Stimulated activated CD8-positive, alpha-beta memory T cell treated with anti-CD3 and anti-CD28 coated beads, Interleukin-15, amount 100 ng/mL, for 48 hours (primary cell): ENCODE measurements around the gene PLA2G6.
A peak's percentile ranks its signal among the peaks of the same experiment; 100 is the strongest.

Experiments used
- DNase-seq, 2 donors: peaks; one replicate each; pipeline ENCODE4 v3.0.0-alpha.2; 2020; ENCODE audit warnings: low read depth in 2 of 2

The PLA2G6 gene, protein sequence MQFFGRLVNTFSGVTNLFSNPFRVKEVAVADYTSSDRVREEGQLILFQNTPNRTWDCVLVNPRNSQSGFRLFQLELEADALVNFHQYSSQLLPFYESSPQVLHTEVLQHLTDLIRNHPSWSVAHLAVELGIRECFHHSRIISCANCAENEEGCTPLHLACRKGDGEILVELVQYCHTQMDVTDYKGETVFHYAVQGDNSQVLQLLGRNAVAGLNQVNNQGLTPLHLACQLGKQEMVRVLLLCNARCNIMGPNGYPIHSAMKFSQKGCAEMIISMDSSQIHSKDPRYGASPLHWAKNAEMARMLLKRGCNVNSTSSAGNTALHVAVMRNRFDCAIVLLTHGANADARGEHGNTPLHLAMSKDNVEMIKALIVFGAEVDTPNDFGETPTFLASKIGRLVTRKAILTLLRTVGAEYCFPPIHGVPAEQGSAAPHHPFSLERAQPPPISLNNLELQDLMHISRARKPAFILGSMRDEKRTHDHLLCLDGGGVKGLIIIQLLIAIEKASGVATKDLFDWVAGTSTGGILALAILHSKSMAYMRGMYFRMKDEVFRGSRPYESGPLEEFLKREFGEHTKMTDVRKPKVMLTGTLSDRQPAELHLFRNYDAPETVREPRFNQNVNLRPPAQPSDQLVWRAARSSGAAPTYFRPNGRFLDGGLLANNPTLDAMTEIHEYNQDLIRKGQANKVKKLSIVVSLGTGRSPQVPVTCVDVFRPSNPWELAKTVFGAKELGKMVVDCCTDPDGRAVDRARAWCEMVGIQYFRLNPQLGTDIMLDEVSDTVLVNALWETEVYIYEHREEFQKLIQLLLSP

DNA sequence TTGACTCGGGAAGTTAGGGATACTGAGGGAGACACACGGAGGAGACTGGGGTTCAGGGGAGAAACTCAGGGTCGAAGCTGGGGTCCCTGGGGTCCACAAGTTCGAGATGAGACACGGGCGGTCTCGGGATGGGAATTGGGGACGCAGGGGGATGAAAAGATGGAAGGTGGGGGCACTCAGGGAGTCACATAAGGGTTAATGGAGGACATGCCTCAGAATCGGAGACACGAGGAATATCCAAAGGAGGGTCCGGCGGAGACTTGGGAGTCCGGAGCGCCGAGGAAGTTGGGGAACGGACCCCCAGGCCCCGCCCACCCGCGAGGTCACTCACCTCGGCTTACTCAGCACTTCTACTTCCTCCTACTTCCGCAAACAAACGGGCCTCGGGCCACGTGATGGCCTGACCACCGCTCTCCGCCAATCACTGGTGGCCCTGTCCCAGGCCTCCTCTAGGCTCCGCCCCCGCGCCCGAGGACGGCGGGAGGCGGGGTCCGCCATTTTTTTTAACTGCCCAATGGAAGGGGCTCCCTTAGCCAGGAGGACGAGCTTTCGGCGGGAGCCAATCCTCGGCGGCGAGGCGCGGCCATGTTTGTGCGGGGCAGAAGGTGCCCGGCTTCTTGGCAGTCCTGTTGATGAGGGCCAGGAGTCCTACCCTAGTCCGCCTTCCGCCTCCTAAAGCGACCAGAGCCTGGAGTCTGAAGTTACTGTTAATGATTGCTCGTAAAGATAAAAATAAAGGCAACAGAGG lies at the start of gene PLA2G6:
PLA2G6 (minus strand) TSS at position 378 of the 748 bp plus-strand sequence. CDS start 12,404 bp downstream, outside the sequence.
- DNase-seq, result peak; percentile 99

DNA sequence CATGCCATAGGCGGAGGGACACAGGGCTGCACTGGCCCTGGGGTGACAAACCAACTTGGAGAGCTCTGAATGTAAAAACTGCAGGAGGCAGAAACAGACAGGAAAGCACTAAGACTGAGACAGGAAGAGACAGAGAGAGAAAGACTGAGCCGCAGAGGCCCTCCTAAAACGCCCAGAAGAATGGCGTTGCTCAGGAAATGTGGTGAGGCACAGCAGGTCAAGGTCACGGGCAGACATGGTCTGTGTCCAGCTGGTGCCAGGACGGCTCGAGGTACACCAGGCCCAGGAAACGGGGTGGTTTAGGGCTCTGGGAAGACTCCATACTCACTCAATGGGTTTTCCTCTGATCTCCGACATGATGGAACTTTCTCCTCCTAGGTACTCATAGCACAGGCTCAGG lies 49.3 kb upstream of the PLA2G6 start:
- no peak for DNase-seq

DNA sequence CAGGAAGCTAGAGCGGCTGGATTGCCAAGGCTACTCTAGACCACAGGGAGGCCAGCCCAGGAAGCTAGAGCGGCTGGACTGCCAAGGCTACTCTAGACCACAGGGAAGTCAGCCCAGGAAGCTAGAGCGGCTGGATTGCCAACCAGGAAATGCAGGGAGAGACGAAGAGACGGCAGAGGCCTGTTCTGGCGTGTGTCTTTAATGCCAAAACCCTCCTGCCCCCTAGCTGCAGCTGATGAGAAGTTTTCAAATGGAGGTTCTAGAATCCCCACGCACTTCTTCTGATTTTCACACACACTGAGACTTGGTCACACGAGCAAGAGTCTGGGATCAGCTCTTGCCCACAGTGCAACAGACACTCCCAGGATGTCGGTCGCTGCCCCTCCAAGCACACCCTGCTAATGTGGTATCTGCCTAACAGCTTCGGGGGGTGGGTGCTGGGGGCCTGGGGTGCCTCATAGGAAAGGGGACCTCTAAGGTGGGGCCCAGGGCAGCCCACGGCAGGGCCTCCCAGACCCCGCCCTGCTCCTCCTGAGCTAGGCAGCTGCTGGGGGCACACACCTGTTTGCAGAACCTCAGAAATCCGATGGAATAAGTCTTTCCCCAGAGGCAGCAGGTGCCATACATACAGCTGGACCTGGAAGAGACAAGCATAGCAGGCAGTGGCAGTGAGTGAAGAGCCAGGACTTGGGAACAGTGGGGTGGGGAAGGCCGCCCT lies 48.6 kb upstream of the PLA2G6 start:
- no peak for DNase-seq

DNA sequence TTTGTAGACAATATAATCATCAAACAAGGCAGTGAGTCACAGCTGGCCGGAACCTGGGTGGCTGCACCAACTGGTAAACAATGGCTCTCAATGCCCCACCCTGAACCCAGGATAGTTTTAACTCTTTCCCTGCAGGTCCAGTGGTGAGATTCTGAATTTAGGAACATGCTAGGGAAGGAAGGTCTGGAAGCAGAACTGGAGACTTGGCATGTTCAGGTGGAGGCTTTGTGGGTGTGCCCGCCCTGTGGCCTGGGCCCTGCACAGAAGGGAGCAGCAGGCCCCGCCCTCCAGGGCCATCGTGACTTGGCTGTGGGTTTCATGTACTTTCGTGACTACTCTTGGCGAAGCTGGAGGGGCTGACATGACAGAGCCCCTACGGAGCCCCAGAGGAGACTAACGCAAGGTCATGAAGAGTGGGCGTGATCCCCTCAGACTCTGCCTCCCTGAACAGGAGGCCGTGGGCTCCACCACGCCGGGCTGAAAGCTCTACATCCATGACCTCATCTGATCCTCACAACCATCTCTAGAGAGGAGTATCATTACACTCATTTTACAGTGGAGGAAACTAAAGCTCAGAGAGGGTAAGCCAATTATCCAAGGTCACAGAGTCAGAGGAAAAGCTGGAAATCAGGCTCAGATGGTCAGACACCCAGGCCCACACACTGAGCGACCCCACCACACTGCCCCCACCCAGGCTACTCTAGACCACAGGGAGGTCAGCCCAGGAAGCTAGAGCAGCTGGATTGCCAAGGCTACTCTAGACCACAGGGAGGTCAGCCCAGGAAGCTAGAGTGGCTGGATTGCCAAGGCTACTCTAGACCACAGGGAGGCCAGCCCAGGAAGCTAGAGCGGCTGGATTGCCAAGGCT lies 47.5 kb upstream of the PLA2G6 start:
- DNase-seq, result no peak

DNA sequence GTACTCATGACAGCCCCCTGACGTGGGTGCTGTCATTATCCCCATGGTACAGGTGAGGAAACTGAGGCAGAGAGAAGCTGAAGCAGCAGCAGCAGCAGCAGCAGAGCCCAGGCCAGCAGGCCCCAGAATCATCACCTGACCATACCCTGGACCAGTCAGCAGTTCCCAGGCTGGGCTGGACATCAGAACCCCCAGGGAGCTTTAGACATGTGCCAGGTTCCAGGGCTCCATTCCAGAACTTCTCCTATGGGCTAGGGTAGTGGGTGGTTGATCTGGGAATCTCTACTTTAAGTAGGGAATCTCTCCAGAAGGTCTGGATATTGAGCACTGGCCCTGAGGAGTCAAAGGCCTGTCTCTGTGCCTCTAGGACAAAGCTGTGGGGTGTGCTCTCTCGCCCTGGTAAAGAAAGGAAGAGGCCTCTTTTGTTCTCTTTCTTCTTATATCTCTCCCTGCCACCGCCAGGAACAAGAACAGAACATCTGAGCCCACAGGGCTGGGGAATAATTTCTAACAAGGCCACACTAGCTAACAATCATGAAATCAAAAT lies 46.8 kb upstream of the PLA2G6 start:
- no peak for DNase-seq

DNA sequence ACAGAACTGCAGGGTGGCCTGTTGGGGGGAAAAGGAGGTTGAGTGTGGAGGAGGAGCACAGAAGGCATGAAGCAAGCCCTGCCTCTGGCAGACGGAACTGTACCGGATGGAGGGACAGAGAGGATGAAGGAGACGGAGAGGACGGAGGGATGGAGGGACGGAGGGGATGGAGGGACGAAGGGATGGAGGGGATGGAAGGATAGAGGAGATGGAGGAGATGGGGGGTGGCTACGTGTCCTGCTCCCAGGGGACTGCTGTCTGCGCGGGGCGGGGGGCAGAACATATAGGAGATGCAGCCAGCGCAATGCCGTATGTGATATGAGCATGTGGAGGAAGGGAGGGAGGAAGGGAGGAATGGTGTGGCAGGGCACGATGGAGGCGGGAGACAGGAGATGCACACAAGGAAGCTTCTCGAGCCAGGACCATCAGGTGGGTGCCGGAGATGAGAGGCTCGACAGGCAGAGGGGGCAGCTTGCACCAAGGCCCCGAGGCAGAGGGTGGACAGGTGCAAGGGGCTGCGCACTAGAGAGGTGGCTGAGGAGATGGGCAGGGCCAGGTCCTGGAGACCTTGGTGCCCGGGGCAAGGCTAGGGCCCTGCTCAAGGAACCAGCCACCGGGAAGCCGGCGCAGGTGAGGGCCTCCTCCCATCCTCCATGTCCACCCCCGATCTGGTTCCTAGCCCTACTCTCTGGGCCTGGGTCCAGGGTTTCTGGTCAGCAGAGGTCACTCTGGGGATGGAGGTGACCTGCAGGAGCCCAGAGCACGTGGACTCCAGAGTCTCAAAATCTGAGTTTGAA lies 45.4 kb upstream of the PLA2G6 start:
- no peak for DNase-seq

DNA sequence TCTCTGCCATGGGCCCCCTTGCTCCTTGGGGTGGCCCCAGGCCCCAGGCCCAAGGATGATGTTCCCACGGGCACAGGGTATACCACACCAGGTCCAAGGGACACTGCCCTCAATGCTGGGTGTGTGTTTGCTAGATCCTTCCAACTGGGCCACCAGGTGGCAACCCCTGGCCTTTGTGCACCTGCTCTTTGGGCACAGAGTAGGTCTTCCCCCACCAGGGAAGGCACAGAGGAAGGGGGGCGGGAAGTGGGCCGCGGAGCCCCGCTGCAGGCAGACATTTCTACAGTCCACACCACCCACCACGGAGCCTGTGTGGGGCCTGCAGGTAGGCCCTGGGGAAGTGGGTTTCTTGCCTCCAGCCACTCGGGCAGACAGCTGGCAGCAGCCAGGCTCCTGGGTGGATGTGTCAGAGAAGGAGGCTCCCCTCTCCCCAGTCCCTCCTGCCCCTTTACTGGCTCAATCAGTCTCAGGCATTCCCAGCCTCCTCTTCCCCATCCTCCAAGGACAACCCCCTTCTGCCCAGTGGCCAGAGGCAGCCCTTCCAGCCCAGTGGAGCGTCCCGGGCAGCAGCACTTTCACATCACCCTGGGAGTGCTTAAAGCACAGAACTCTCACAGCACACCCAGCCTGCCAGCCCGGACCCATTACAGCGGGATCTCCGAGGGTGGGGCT lies 41.8 kb upstream of the PLA2G6 start:
- no peak for DNase-seq

DNA sequence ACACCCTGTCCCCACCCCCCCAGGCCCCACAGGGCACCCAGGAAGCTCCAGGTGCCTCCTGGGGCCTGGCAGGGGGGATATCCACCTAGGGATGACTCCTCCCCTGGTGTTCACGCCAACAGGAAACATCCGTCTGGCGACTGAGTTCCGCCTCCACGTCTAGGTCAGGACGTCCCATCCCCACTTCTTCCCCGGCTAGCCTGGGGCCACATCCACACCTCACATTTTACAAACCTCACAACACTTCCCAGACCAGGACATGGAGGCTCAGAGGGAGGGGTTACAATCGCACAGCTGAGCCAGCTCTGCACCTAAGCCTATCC lies 41.1 kb upstream of the PLA2G6 start:
- no peak for DNase-seq

DNA sequence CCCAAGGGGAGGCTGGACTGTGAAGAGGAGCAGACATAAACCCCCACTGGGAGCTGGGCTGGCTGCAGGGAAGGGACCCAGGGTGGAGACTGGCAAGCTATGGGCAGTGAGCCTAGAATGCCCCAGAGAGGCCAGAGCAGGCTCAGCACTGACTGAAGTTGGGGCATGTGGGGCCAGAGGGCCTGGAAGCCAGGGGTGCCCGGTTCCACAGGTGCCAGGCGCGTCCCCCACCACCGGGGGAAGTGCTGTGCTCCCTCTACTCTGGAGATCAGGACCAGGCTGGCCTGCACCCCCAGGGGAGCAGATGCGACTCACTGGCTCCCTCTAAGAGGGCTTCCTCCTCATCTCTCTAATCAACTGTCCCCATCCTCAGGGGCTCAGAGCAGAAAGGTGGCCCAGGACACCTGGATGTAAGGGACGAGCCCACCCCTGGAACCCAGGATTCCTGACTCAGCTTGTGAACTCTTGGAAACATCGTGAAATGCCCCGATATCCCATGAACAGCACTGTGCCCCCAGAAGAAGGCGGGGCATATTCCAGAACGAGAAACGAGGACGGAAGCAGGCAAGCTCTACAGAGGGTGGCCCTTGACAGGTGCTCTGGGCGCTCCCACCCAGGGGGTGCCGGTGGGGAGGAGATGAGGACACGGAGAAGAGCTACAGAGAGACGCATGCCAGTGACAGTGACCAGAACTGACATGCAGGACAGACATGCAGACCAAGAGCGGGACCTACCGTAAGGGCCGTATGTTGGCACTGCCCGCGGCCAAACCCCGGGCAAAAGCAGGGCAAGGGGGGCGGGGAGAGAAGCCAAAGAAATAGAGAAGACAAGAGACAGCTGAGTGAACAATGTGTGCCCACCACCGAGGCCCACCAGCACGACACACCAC lies 40.5 kb upstream of the PLA2G6 start:
- no peak for DNase-seq

DNA sequence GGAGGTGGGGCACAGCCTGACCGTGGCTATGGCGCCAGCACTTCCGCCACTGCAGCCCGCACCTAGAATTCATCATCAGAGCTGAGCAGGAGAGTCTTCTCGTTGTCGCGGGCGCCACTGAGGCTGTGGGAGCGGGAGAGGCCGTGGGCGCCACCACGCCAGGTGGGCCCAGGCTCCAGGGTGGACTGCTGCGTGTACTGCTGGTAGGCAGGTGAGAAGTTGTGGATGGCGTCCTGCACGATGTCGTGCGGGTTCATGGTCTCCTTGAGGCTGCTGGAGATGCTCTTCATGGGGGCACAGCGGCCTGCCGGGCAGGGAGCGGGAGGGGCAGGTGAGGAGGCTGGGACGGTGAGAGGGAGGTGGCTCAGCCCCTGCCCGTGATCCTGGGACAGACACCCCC lies 39.8 kb upstream of the PLA2G6 start:
- DNase-seq, result no peak

DNA sequence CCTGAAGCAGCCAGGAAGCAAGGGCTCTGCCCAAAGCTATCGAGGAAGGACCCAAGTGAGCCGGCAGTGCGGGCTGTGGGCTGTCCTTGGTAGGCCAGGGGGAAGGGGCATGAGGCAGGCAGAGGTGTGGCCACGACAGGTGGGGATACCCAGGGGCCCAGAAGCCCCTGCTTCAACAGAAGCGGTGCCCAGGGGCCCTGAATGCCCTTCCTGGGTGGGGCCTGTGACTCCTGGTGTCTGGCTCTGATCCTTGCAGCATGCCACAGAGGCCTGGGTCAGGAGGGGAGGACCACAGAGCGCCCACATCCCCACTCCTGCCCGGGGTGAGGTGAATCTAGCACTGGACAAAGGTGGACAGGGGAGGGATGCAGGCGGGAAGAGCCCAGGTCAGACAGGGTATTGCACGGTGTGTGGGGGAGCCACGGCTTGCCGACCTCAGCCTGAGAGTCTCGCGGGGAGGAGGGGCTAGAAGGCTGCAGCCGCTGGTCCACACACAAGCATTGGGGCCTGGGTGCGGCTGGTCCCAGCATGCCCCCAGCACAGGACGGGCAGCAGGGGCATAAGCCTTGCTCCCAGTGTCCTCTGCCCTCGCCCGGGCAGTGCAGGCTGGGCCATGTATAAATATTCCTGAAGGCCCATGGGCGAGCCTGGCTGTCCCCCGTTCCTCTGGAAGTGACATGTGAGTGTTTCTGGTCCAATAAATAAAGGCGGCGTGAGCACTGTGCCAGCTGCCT lies 39.2 kb upstream of the PLA2G6 start:
- DNase-seq, result no peak

DNA sequence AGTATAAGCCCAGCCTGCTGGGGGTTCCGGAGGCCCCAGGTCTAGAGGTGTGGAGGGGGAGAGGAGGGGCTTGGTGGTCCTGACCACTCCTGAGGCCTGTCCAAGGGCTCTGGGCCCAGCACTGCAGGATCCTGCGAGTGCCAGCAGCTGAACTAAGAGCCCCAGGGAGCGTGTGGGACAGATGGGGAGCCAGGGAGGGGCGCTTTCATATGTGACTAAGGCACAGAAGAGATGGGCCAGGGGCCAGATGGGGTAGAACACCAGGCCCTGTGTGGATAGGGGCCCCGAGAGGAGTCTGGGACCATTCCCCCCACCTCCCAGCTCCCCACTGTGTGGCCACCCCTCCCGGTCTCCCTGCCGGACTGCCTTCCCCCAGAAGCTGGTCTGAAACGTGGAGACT lies 38.5 kb upstream of the PLA2G6 start:
- no peak for DNase-seq

DNA sequence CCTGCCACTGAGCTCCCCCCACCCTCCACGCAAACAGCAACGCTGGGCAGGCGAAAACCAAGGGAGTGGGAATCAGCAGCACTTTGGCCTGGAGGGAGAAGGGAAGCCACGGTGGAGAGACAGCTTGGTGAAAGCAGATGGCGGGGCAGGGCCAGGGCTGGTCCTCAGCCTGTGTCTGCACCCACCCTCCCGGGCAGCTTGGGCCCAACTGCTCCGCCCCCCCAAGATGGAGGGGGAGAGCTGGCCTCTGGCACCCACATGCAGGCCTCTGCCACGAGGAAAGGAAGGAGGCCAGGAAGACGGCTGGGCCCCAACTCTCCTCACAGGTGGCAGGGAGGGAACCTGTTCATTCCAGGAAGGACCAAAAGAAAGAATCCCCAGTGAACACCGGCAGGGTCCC lies 38.0 kb upstream of the PLA2G6 start:
- no peak for DNase-seq

DNA sequence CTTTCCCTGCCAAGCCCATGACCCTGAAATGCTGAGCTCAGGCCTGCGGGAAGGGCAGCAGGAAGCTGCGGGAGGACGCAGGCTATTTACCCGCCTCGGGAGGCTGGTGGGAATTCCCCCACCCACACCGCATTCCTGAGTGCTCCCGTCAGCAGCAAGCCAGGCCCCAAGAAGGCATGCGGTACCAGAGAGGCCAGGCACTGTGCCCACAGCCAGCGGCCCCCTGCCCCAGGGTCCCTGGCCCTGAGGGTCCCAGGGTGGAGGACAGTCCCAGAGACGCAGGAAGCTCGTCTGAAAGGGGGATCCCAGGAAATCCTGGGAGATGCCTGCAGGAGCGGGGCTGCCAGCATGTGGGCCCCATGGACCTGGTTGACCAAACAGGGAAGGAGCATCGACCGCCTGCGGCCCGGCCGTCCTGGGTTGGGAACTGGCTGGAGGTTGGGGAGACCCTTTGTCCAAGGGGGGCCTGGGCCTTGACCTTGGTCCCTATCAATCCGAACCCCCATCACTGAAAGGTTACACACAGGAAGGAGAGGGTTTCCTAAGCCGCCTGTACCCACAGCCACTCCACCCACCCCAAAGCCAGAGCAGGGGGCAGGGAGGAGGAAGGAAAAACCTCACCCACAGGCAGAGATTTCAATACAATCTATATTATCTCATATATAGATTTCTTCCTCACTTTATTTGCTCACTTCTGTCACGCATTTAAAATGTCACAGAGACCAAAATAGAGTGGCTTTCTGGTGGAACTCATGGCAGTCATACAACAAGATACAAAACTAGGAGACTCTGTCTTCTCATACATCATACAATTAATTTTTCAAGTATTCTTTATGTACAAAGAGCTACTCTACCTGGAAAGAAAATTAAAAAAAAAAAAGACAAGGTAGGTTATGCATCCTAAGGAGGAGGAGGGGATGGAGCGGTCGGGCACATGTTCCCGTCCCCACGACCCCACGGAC lies 37.3 kb upstream of the PLA2G6 start:
- DNase-seq, result no peak

DNA sequence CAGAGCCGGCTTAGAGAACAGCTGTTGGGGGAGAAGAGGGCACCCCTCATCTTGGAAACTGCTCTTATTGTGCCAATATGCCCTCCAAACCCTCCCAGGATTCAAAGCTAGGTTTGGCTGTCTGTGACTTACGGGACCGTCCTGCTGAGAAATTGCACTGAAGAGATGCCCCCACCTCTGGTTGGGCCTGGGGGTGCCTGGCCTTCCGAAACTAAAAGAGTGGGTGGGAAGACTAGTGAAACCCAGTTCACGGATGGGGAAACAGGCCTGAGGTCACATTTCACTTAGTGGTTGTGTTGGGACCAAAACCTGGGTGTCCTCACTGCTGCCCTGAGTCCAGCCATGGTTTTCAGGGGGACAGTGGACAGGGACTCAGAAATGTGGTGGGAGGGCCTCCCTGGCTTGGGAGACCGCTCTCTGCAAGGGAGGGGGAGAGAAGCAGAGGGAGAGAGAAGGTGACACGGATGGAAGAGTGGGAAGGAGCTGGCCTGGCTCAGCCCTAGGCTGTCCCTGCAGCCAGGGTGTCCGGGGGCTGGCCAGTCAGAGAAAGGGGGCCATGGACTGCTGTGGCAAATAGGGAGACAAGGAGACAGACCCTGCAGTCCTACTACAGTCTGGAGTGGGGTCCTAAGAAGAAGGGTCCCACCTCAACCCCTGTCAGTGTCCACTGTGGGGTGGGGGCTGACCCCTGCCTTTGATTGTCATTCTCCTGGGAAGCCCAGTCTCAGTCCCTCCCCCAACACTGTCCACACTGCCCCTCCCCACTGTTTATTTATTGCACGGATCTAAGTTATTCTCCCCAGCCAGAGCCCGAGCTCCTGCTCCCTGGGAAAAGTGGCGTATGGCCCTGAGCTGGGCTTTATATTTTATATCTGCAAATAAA lies 33.8 kb upstream of the PLA2G6 start:
- DNase-seq, result no peak
